ENCODE measurements around the gene PSTPIP1.
"Not testable (repeated sequence)": the region's sequence is repeated elsewhere in the genome, so short reads cannot be mapped to it uniquely, and the experiment has no call there.

Gene PSTPIP1

DNA sequence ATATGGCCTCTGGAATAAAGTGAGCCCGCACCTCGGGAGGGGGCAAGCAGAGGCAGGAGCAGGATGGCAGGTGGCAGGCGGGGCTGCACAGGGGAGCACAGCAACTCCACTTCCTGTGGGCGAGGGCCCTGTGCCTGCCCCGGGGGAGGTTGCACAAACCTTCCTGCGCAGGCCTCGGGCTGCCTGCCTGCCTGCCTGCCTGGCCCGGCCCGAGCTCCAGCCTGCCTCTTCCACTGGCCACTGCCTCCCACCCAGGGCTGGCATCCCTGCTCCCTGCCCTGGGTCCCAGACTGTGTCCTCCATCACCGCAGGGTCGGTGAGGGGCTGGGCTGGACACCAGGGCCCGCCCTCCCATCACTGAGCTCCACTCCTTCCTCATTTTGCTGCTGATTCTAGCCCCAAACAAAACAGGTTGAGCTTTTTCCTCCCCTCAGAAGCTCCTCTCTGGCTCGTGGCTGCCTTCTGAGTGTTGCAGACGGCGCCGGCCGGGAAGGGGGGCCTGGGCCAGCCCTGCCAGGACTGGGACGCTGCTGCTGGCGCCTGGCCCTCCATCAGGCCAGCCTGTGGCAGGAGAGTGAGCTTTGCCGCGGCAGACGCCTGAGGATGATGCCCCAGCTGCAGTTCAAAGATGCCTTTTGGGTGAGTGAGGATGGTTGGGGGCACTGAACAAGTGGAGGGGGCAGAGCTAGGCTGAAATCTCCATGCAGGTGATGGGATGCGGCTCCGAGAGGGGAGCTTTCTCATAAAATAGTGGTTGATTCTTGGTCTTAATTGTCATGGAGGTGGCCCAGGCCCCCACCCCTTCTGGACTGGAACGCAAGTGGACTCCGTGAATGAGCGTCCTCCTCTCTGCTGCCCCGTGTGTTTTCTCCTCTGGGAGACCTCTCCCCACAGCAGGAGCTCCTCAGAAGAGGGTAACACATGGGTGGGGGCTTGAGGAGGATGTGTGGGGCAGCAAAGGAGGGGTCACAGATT, at the start of gene PSTPIP1:
Gene PSTPIP1, plus strand, starts transcription at position 156 of the 975 bp plus-strand sequence. Its CDS starts 448 bp downstream, at position 604.
- peak; percentile 48 for DNase-seq (ENCODE audit: low spot score)

GRCh38 chr15:76945494-76946093, 49.3 kb upstream of the PSTPIP1 start:
- no peak for DNase-seq (ENCODE audit: low spot score)

GRCh38 chr15:76947454-76947853, 47.5 kb upstream of the PSTPIP1 start:
- DNase-seq (ENCODE audit: low spot score): no peak

- DNase-seq (ENCODE audit: low spot score): peak; percentile 59
These were observed 43.7 kb upstream of the PSTPIP1 start for GRCh38 chr15:76951220-76951619.

- no peak for DNase-seq (ENCODE audit: low spot score)
These were observed 41.0 kb upstream of the PSTPIP1 start for GRCh38 chr15:76953913-76954312.

DNA sequence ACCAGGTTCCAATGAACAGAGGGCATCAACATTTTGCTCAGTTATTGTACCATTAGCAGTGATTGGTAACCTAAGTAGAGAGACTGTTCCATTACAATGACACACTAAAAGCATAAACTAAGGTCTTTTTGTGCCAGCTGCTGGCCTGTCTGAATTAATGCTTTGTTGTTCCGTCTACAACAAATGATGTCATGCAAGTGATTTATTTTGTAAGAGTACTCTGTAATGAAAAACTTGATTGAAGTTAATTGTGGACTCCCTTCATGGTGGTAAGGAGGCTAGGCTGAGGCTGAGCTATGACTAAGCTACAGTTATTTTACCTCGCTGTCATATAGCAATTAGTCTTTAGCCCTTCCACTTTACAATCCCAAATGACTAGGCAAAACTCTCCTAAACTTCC, 40.2 kb upstream of the PSTPIP1 start:
- peak; percentile 85 for DNase-seq (ENCODE audit: low spot score)

GRCh38 chr15:76961268-76962011, 33.5 kb upstream of the PSTPIP1 start:
- DNase-seq (ENCODE audit: low spot score): no peak

GRCh38 chr15:76962337-76963013, 32.5 kb upstream of the PSTPIP1 start:
- DNase-seq (ENCODE audit: low spot score): no peak

DNA sequence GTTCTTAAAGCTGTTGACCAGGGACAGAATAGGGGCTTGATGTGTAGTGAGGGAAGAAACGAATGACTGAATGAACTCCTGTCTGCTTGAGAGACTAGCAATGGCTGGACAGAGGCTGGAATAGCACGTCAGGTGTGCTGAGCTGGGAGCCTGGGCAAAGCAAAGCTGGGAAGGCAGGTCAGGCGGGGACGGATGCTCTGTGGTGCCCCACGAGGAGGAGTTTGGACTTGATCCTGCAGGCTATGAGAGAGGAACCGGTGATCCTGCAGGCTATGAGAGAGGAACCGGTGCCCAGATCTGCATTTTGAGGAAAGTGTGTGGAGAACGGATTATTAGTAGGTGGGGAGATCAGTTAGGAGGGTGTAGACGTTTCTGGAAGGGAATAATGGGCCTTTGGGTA, 31.3 kb upstream of the PSTPIP1 start:
- no peak for DNase-seq (ENCODE audit: low spot score)

GRCh38 chr15:76964157-76964556, 30.8 kb upstream of the PSTPIP1 start:
- no peak for DNase-seq (ENCODE audit: low spot score)

DNA sequence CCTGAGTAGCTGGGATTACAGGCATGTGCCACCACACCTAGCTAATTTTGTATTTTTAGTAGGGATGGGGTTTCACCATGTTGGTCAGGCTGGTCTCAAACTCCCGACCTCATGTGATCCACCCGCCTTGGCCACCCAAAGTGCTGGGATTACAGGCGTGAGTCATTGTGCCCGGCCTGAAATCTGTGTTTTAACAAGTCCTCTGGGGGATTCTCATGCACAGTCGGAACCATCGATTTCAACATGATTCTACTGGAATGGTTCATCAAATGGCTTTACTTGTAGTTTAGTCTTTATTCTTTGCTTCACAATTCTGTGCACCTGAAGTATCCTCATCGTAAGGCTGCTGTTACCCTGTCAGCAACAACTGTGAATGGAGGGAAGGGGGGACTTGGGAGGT, 28.9 kb upstream of the PSTPIP1 start:
- not testable (repeated sequence) for DNase-seq (ENCODE audit: low spot score)

DNA sequence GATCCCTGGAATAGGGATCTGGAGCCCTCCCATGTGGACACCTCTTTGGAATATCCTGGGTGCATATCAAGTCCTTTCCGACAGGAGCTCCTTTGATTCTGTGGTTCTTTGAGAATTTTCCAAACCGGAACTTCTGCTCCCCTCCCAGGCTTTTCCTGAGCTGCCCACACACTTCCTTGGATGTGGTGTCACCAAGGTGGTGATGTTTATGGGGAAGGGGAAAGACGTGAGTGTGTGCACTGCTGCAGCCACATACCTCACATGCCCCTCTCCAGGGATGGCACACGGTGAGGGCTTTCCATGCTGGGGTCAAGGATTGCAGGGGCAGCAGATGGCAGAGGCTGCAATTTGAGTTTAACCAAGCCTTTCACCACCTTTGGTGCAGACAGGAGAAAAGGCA, 27.9 kb upstream of the PSTPIP1 start:
- no peak for DNase-seq (ENCODE audit: low spot score)

DNA sequence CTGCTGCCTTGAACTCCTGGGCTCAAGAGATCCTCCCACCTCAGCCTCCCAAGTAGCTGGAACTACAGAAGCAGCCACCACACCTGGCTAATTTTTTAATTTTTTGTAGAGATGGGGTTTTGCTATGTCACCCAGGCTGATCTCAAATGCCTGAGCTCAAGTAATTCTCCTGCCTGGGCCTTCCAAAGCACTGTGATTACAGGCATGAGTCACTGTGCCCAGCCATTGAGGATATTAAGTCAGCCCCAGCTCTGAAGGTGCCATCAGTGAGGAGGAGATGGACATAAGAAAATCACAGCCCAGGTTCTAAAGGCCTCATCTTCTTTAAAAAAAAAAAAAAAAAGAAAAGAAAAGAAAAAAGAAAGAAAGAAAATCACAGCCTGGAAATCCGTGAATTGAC, 26.6 kb upstream of the PSTPIP1 start:
- DNase-seq (ENCODE audit: low spot score): no peak

DNA sequence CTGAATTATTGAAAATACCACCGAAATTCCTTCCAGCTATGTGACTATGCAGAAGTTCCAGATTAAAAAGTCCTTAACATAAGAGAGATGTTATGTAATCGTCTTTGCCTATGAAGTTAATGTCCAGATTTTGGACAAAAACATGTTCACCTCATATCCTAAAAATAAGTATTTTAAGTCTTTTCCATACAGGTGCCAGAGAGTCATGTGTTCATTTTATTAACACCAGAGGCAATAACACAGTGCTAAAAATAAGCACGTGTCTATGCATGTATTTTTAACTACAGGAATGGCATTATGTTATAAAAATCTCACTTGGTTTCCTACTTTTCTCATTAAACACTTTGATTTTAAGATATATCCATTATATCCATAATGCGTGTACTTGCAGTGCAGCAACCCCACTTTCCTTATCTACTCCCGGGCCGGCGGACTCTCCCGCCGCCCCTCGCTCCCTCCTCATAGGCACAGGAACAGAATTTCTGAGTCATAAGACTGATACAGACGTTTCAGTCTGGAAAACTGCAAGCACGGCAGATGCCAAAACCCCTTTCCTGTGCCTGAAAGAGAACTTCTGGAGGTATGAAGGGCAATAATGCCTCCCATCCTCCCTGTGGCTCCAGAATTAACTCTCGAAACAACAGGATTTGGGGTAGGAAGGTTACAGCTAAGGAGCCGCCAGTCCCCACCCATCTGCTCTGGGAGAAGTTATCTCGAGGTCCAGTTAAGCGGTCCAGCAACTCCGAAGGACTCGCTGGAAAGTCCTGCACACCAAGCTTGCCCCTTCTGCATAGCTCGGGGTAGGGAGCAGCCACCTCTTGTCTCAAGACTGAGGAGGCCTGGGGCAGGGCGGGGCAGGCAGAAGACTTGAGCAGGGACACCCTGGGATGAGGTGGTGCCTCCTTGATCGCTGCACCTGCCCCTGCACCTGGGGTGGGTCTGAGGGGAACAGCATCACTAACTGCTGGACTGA, 22.3 kb upstream of the PSTPIP1 start:
- no peak for DNase-seq (ENCODE audit: low spot score)

DNA sequence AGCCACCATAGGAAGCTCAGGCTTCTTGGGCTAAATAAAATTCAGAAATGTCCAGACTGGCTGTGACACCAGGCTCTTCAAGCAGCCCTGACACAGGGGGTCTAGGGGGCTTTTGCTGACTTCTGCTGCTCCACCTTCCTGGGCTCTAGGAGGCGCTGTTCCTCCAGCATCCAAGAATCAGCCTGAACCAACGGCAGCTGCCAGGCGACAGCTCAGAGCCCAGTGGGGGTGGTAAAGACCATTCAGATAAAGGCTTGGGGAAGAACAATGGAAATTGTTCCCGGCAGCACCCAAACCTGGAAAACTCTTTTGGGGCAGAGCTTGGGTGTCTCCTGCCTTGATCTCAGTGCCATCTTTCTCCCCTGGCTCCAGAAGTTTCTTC, 21.6 kb upstream of the PSTPIP1 start:
- DNase-seq (ENCODE audit: low spot score): peak; percentile 79

DNA sequence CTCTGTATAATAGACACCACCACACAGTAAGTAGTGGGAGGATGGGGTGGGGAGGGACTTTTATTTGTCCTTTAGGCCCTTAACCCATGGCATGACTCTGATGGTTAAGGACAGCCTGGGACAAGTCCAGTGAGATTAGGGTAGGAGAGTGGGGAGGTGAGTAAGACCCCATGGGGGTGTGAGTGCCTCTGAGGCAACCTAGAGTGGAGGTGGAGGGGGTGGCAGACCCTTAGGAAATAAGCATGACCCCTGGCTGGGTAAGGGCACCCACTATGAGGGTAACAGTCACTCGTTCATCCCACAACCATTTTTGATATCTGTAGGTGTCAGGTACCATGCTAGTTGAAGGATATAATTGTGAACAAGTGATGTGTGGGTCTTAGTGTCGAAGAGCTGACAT, 21.0 kb upstream of the PSTPIP1 start:
- no peak for DNase-seq (ENCODE audit: low spot score)

- DNase-seq (ENCODE audit: low spot score): no peak
These were observed 20.4 kb upstream of the PSTPIP1 start for GRCh38 chr15:76974456-76975036.

- no peak for DNase-seq (ENCODE audit: low spot score)
These were observed 18.8 kb upstream of the PSTPIP1 start for GRCh38 chr15:76976141-76976540.

- DNase-seq (ENCODE audit: low spot score): no peak
These were observed 18.2 kb upstream of the PSTPIP1 start for GRCh38 chr15:76976572-76977270.

Measured in pons (tissue), 1 donor.